ENCODE measurements around the gene MARCHF4.

MARCHF4 gene, protein sequence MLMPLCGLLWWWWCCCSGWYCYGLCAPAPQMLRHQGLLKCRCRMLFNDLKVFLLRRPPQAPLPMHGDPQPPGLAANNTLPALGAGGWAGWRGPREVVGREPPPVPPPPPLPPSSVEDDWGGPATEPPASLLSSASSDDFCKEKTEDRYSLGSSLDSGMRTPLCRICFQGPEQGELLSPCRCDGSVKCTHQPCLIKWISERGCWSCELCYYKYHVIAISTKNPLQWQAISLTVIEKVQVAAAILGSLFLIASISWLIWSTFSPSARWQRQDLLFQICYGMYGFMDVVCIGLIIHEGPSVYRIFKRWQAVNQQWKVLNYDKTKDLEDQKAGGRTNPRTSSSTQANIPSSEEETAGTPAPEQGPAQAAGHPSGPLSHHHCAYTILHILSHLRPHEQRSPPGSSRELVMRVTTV

DNA sequence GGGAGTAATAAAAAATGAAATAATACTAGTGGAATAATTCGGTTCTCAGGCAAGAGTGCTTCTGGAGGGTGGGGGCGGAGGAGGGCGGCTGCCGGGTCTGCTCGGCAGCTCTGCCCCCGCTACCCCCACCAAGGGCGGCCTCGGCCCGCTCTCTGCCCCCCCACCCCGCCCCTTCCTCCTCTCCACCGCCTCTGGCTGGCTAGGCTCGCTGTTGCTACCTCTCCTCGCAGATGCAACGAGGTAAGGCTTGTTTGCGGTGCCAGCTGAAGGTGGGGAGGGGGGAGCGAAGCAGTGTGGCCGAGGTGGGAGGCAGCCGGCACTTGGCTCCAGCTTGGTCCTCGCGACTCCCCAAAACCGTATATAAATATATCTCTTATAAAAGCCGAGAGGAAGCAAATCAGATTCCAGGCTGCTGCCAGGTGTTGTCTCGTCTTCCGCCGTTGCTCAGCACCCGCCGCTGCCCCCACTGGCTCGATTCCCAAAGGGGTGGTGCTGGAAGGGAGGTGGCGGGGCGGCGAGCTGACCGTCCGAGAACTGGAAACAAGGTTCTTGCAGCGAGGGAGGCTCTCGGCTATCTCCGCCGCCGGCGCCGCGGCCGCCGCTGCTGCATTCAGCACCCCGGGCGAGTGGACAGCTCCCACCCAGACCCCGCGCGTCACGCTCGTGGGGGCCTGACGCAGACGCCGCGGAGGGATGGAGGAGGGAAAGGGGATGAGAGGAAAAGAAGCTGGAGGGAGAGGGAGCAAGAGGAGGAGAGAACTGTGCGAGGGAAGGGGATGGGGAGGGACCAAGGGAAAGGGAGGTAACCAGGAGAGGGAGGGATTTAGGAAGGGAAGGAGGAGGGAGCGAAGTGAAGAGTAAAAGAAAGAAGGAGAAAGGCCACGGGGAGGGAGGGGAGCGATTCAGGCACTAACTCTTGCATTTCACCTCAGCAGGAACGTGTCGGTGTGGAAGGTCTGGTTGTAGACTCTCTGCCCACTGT lies at the start of gene MARCHF4:
Gene MARCHF4 (minus strand): TSS at position 763 of the 982 bp plus-strand sequence. CDS start 2,223 bp downstream, outside the sequence.
- DNase-seq = peak; percentile 82

DNA sequence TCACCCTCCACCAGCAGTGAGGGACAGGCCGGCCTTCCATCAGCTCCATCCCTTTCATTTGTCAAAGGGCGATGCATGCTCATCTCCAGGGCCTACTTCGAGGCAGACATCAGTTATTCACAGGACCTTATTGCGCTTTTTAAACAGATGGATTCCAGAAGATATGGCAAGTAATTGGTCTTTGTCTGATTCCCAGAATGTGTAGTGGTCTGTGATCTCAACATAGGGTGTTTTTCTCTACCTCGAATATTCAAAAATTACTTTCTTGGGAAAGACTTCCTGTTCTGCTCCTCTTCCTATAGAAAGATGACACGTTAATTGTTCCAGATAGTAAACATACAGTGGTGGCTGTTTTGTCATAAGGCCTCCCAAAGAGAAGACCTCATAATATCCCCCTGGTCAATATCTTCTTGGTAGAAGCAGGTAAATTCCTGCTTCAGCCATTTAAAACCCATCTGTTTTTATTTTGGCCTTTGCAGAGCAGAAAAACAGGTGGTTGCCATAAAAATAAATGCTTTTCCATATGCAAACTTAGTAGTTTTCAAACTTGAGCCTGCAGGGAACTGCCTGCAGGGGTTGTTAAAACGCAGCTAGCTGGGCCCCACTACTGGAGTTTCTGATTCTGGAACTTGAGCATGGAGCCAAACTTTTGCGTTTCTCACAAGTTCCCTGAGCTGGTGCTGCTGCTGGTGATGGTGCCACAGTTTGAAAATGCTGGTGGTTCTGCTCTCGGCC lies 48.3 kb upstream of the MARCHF4 start:
- no peak for DNase-seq

DNA sequence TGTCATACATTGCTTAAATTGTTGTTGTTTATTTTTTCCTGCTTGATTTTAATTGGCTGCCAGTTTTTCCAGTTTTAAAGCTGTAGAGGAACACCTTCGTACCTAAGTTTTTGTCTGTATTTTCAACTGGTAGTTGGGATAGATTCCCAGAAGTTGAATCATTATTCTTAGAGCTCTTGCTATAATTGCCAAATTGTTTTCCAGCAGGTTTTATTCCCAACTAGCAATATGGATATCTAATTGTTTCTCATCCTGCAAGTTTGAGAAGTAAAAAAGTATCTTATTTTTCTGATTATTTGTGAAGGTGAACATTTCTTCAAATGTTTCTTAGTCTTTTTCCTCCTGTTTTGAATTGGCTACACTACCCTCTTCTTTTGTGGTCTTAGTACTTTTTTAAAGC lies 46.7 kb upstream of the MARCHF4 start:
- DNase-seq = no peak

DNA sequence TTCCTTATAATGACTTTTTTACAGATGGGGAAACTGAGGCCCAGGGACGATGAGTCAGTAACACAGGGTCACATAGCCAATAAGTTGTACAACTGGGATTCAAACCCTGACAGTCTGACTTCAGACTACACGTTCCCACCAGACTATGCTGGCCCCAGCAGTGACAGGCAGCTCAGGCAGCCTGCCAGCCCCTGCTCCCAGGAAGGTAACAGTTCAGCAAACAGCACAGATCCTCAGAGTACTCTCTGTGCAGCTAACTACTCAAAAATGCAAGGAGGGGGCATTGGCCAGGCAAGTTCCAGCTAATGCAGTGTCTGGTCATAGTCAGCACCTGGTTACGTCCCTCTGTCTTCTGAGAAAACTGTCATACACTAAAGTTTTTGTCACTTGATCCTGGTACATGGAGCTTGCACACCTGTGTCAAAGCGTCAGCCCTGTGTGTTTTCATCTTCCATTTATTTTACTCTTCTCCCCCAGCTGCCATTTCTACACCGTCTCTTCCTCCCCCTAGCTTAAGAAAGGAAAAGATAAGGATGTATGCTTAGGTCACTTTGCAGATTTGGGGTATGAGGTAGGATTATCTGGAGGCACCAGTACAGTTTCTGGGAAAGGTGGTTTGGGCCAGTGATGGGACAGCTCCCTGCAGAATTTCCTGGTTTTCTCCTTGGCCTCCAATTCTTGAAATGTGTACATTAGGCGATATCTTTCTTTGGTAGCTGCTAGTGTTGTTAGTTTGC lies 44.5 kb upstream of the MARCHF4 start:
- no peak for DNase-seq

DNA sequence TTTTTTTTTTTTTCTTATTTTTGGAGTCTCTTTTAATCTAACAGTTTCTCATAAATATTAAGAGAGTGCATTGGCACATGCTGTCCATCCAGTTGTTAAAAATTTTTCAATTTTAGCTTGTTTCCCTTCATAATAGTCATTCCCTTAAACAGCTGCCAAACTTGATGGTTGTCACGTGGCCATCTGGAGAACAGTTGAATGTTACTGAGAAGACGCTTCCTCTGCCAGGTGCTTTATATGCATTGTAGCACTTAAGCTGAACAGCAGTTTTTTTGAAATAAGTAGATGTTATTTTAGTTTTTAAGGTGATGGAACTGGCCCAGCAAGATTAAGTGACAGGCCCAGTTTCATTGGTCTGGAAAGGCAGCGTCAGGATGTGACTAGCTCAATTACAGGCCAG lies 43.3 kb upstream of the MARCHF4 start:
- DNase-seq = no peak

DNA sequence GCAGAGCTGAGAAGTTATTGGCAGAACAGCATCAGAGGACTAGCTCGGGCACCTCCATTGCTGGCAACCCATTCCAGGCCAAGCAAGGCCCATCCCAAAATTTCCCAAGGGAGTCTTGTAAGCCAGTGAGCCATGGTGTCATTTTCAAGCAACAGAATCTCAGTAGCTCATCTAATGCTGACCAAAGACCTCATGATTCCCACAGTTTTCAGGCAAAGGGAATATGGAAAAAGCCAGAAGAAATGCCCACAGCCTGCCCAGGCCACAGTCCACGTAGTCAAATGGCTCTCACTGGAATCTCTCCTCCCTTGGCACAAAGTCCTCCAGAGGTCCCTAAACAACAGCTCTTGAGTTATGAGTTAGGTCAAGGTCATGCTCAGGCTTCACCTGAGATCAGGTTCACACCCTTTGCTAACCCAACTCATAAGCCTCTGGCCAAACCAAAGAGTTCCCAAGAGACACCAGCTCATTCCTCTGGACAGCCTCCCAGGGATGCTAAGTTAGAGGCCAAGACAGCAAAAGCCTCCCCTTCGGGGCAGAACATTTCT lies 42.6 kb upstream of the MARCHF4 start:
- no peak for DNase-seq

DNA sequence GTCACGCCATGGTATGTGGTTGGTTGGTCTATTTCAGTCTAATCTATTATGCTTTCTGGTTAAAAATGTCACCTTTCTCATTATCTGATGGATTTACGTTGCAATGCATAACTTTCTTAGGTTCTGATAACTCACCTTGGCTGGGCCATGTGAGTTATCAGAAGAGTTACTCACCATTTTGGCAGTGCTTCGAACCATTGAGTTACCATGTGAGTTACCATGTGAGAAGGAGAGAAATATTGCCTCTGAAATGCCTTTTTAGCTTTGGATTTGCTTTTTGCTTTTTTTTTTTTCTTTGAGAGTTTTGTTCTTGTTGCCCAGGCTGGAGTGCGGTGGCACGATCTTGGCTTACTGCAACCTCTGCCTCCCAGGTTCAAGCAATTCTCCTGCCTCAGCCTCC lies 41.6 kb upstream of the MARCHF4 start:
- DNase-seq = no peak

DNA sequence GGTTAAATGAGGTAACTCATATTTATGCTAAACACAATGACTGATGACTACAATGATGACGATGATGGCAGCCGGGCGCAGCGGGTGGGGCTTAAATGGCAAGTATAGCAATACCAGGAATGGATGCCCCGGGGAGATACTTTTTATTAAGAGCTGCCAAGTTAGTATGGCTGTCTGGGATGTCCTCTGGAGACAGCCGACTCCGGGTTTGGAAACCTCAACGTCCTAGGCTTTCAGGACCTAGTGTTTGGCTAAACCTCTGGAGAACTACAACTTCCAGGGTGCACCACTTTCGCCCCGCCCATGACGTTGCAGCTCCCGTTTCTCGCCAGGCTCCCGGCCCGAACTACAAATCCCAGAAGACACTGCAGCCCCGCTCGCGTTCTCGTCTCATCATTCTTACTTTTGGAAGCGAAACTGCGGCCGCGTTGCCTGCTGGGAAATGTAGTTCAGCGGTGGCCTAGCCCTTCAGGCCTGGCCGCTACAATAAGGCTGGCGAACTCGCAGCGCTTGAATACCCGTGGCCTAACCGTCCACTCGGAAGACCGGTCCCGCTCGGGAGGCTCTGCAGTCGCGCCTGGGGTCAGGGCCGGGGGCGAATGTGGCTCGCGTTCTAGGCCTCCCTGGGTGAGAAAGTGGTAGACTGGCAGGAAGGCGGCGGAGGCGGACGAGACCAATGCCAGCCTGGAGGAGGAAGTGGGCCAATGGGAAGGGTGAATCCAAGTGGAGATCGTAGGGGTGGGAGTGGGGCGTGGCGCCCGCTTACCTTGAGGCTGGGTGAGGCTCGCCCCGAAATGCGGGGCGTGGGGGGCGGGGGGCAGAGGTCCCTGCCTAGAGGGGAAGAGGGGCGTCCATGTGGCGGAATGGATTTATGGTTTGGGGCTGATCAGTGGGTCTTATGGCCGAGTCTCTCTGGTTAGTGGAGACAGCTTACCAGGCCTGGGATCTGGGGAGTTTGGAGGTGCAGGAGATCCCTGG lies 40.0 kb upstream of the MARCHF4 start, which contains the start of gene SMARCAL1:
Gene SMARCAL1 (plus strand): TSS at position 463 of the 978 bp plus-strand sequence. CDS start 2,221 bp downstream, outside the sequence.
- peak; percentile 97 for DNase-seq

DNA sequence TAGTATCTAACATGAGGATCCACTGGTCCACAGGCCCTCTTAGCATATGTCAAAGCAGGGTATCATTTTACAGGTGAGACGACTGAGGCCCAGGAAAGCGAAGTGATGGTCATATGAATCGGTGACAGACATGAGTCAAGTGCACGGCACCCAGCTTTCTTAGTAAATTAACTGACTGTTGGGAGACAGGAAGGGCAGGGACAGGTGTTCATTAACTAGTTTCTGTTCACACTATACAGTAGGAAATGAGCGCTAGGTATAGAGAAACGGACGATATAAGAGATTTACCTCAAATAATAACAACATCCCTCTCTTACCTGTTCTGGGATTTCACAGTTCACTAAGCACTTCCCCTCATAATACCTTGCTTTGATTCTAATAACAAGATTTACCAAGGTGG lies 38.3 kb upstream of the MARCHF4 start:
- DNase-seq = no peak

DNA sequence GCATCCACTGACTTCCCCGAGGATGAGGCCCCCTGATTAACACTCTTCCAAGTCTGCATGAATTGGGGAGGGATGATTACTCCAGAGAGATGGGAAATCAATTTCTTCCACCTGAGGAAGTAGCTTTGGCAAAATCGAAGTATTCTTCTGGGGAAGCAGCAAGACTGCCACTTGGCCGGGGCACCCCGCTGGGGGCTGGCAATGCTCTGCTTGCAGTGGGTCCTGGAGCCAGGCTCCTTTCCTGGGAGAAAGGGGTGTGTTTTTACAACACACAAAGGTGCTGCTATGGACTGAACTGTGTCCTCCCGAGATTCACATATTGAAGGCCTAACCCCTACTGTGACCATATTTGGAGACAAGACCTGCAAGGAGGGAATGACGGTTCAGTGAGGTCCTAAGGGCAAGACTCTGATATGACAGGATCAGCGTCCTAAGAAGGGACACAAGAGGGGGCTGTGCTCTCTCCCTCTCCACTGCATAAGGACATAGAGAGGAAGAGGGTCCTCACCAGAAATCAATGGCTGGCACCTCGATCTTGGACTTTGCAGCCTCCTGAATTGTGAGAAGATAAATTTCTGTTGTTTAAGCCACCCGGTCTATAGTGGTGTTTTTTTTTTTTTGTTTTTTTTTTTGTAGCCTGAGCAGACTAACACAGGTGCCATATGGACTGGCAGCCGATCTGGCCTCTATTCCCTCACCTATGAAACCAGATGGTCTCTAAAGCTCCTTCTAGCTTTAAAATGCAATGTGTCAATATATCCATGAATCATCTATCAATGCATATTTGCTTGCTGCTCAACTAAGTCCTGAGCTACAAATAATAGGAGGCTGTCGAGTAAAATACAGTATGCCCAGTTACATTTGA lies 36.4 kb upstream of the MARCHF4 start:
- no peak for DNase-seq

DNA sequence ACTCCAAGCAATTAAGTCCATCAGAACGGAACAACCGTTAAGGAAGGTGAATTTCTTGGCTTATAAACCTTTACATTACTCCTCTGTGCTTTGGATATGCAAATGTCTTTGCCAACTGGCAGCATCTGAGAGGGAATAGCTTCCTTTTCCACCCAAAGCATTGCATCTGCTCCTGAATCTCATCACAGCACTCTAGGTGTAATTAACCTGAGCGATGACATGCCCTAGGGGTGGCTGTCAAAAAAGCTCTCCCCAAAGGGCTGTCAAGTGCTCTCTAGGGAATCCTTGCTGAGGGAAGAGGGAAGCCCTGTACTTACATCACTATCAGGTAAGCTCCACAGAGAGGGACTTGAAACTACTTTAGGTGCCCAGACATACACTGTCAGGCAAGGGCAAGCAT lies 34.5 kb upstream of the MARCHF4 start:
- DNase-seq = peak; percentile 61

DNA sequence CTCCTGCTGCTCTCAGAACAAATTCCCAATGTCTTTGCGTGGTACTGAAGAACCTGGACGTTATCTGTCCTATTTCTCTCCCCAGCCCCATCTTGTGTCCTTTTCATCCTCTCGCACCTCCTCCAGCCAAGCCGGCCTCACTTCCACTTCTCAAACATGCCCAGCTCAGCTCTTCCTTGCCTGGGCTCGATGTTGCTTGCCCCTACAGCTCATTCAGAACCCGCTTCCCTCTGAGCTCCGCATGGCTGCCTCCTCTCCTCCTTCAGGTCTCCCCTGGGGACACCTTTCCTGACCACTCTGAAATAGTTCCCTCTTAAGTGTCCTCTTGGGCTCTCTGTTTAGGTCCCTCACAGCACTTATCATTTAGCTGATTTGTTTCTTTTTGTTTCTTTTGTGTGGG lies 33.3 kb upstream of the MARCHF4 start:
- no peak for DNase-seq

DNA sequence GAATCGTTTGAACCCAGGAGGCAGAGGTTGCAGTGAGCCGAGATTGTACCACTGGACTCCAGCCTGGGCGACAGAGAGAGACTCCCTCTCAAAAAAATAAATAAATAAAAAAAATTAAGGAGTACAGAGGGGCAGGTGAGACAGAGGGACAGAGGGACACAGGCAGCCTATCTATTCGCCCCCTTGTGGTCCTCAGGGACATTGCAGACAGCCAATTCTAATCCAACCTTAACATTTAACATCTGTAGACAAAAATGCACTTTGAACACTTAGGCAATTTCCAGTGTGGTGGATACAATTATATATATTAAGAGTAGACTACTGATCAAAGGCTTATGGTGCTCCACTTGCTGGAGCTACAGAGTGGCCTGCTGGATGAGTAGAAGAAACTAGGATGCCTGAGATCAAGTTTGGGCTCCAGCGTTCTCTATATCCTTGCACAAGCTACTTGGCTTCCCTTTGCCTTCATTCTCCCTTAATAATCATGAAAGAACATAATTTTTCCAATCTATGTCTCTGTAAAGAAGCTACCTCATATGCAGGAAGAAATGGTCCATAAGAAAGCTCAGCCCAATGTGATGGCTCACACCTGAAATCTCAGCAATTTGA lies 31.8 kb upstream of the MARCHF4 start:
- DNase-seq = no peak

DNA sequence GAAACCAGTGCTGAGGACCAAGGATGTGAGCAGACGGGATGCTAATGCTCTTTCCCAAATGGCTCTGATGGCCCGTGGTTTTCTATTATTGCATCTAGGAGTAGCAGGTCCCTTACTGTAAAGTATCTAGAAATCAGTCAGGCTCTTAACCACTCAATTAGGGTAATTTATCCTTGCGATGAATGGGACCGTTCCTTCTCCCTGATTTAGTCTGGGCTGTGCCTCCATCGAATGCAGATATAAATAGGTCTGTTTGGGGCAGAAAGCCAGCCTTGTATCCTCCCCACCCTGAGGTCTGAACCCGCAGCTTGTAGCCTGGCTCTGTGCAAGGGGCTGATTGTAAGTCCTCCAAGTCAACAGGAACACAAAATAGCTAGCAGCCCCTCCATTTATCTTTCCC lies 30.5 kb upstream of the MARCHF4 start:
- no peak for DNase-seq

DNA sequence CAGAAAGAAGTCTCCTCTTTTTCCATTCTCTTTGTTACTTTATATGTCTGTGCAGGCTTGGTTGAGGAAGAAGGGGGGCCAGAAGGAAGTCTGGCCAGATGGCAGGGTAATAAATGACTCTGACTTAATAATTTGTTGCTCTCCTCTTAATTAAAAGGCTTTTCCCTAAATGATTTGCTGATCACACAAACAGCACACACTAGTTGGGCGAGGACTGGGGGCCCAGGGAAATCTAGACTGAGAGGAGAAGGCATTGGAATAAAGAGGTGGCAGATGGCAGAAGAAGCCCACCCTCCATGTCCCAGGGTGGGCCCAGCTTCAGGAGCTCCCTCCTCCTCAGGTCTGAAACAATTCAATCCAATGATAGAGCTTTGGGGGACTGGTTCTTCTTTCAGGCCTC lies 27.3 kb upstream of the MARCHF4 start:
- DNase-seq = no peak

DNA sequence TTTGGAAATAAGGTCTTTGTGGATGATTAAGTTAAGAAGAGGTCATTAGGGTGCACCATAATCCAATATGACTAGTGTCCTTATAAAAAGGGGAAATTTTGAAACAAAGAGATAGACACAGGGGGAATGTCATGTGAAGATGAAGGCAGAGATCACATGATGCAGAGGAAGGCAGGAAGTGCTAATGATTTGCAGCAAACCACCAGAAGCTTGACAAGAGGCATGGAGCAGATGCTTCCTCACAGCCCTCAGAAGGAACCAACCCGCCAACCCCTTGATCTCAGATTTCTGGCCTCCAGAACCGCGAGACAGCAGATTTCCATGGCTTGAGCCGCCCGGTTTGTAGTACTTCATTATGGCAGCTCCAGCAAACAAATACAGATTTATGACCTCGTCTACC lies 22.6 kb upstream of the MARCHF4 start:
- no peak for DNase-seq

DNA sequence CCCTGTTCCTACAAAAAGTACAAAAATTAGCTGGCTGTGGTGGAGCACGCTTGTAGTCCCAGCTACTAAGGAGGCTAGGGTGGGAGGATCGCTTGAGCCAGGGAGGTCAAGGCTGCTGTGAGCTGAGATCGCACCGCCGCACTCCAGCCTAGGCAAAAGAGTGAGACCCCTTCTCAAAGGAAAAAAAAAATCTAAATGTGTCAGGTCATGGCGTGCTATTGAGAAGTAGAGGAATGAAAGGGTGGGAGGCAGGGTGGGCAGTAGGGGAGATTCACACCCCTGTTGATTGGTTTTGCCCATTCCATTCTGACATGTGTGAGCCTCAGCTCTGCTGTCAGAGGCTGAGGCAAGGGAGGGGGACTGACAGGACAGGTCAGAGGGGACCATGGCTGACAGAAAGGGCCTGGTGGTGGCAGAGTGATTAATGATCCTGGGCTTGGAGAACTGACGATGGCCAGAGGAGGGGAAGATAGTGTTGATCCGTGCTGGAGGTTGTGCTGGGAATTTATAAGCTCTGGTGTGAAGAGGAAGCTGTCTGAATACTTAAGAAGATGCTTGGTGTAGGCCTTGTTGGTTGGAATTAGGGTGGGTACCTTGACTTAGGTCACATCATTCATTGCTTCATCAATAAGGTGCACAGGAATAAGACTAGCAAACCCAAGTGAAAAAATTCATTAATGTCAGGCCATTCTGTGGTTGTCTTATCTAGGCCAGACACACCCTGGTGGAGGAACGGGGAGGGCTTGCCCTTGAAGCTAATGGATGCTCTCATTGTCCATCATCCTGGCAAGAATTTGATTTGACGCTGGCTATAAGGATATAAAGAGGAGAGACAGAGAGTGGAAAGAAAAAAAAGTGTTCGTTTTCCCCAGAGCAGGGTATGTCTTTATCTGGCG lies 20.9 kb upstream of the MARCHF4 start:
- DNase-seq = no peak

DNA sequence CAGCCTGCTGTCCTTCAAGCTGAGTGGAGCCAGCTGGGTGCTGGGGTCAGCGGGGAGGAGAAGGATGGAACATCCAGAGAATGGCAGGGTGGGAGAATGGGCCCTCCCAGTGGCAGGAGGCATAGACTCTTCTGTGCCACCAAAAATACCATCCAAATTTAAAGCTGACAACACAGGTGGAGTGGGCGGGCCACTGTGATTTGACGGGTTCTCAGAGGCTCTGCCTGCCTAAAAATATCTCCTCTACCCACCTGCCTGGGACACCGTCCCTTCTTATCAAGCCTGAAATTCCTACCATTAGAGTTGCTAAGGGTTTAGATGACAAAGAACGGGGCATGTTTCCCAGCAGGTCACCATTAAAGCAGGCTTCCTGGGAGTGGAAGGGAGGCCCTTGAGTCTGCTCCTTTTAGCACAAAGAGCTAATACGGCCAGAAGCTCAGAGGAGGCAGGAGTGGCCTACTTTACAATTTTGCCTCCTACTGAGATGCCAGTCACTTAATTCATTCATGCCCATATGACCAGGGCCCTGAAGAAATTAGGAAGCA lies 19.8 kb upstream of the MARCHF4 start:
- DNase-seq = no peak
